ENCODE results near the gene PIK3AP1.
A peak's percentile ranks its signal among the peaks of the same experiment; 100 is the strongest.

The PIK3AP1 gene

GRCh38 chr10:96667401-96667800 lies 52.9 kb downstream of the PIK3AP1 start:
- DNase-seq = no peak

GRCh38 chr10:96666741-96667140 lies 53.6 kb downstream of the PIK3AP1 start:
- no peak for DNase-seq

GRCh38 chr10:96665306-96665705 lies 55.0 kb downstream of the PIK3AP1 start:
- no peak for DNase-seq

GRCh38 chr10:96664563-96664962 lies 55.8 kb downstream of the PIK3AP1 start:
- DNase-seq = no peak

- no peak for DNase-seq
Observed at GRCh38 chr10:96663797-96664196, 56.5 kb downstream of the PIK3AP1 start.

GRCh38 chr10:96661632-96662031 lies 58.7 kb downstream of the PIK3AP1 start:
- no peak for DNase-seq

GRCh38 chr10:96660297-96660696 lies 60.0 kb downstream of the PIK3AP1 start:
- no peak for DNase-seq

GRCh38 chr10:96658844-96659243 lies 61.5 kb downstream of the PIK3AP1 start:
- no peak for DNase-seq

- no peak for DNase-seq
Observed at GRCh38 chr10:96657385-96657784, 62.9 kb downstream of the PIK3AP1 start.

GRCh38 chr10:96656839-96657238 lies 63.5 kb downstream of the PIK3AP1 start:
- DNase-seq = no peak

GRCh38 chr10:96656198-96656577 lies 64.1 kb downstream of the PIK3AP1 start:
- DNase-seq = no peak

- DNase-seq = no peak
Observed at GRCh38 chr10:96655461-96656197, 64.7 kb downstream of the PIK3AP1 start.

GRCh38 chr10:96651998-96652431 lies 68.3 kb downstream of the PIK3AP1 start:
- DNase-seq = peak in 1 of 2 experiments; percentile 21

- no peak for DNase-seq
Observed at GRCh38 chr10:96650958-96651357, 69.4 kb downstream of the PIK3AP1 start.

GRCh38 chr10:96648297-96648696 lies 72.0 kb downstream of the PIK3AP1 start:
- DNase-seq = no peak

- no peak for DNase-seq
Observed at GRCh38 chr10:96647466-96647865, 72.8 kb downstream of the PIK3AP1 start.

- no peak for DNase-seq
Observed at GRCh38 chr10:96646751-96647166, 73.6 kb downstream of the PIK3AP1 start.

GRCh38 chr10:96646301-96646700 lies 74.0 kb downstream of the PIK3AP1 start:
- no peak for DNase-seq

GRCh38 chr10:96645191-96645721 lies 75.1 kb downstream of the PIK3AP1 start:
- DNase-seq = no peak

- no peak for DNase-seq
Observed at GRCh38 chr10:96643920-96644319, 76.4 kb downstream of the PIK3AP1 start.

- peak; percentile 13 to 28 for DNase-seq
Observed at GRCh38 chr10:96642973-96643372, 77.3 kb downstream of the PIK3AP1 start.

- no peak for DNase-seq
Observed at GRCh38 chr10:96642530-96642929, 77.8 kb downstream of the PIK3AP1 start.

- no peak for DNase-seq
Observed at GRCh38 chr10:96641396-96642295, 78.7 kb downstream of the PIK3AP1 start.

GRCh38 chr10:96639899-96640298 lies 80.4 kb downstream of the PIK3AP1 start:
- no peak for DNase-seq

Data from activated CD4-positive, alpha-beta T cell treated with anti-CD3 and anti-CD28 coated beads, Interleukin-2, amount 50 U/mL, for 4 hours (primary cell).